ENCODE measurements around the gene TSPOAP1.

DNA sequence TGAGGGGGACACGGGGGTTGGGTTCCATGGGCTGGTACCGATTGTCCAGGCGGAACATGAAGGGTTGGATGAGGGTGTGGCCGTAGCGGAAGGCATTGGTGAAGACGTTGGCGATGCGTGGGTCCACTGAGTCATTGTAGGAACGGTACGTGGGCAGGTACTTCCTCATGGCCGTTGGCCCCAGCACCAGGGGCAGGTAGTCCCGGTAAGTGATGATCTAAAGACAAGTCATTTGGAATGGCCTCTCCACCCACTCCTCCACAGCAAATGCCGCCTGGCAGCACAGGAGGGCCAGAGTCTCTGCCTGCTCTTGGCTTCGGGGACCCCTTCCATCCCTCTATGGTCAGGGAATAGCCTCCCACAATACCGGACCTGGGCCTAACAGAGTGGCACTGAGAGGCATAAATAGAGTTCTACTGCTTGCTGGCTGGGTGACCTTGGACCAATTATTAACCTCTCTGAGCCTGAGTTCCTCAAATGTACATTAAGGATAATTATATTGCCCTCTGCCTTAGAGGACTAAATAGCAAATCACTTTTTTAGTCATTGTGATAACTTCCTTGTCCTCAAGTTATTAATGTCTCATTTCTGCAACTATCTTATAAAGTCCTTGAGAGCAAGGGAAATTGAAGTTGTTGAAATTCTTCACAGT lies 55.0 kb downstream of the TSPOAP1 start:
- TF ChIP-seq, protein P1, sequence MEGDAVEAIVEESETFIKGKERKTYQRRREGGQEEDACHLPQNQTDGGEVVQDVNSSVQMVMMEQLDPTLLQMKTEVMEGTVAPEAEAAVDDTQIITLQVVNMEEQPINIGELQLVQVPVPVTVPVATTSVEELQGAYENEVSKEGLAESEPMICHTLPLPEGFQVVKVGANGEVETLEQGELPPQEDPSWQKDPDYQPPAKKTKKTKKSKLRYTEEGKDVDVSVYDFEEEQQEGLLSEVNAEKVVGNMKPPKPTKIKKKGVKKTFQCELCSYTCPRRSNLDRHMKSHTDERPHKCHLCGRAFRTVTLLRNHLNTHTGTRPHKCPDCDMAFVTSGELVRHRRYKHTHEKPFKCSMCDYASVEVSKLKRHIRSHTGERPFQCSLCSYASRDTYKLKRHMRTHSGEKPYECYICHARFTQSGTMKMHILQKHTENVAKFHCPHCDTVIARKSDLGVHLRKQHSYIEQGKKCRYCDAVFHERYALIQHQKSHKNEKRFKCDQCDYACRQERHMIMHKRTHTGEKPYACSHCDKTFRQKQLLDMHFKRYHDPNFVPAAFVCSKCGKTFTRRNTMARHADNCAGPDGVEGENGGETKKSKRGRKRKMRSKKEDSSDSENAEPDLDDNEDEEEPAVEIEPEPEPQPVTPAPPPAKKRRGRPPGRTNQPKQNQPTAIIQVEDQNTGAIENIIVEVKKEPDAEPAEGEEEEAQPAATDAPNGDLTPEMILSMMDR (conservative IDR thresholded peaks at IDR 0.05 in 1 of 2, IDR thresholded peaks at IDR 0.05 in 1 of 2; ENCODE audit: extremely low read depth in 1 of 2, insufficient read depth in 1 of 2, low read depth in 1 of 2, low read length in 2 of 2) = no peak
- no peak for TF ChIP-seq EZH2 (IDR thresholded peaks at IDR 0.05; ENCODE audit: borderline replicate concordance, low read length)

Measured in mammary epithelial cell (primary cell).